DOHH2 (cell line): ENCODE measurements around the gene SLIRP.

ENCODE experiments used
- H3F3A ChIP-seq: fragments of 200-600 bp; sonication (generic), shearing (Covaris generic); 2 replicates; pipeline ENCODE4 v1.6.0; 2016; ENCODE audit warnings: antibody characterized with exemption, mild to moderate bottlenecking; ENCODE audit not compliant: control insufficient read depth, insufficient read depth
- H3K27ac ChIP-seq: fragments of 200-600 bp; sonication (generic); 2 replicates; pipeline ENCODE4 v1.5.1; 2014; ENCODE audit warnings: low read depth, mild to moderate bottlenecking, low read length, moderate library complexity
- H3K27me3 ChIP-seq: fragments of 200-600 bp; sonication (generic); 2 replicates; pipeline ENCODE4 v1.6.1; 2014; ENCODE audit warnings: mild to moderate bottlenecking, low read length, mixed read lengths; ENCODE audit not compliant: control insufficient read depth
- H3K36me3 ChIP-seq: fragments of 200-600 bp; sonication (generic); 2 replicates; pipeline ENCODE4 v1.6.1; 2014; ENCODE audit warnings: mild to moderate bottlenecking, low read length, moderate library complexity, mixed read lengths; ENCODE audit not compliant: control insufficient read depth
- H3K4me1 ChIP-seq: fragments of 200-600 bp; sonication (generic); 2 replicates; pipeline ENCODE4 v1.6.1; 2014; ENCODE audit warnings: mild to moderate bottlenecking, low read length, mixed read lengths; ENCODE audit not compliant: control insufficient read depth
- H3K4me2 ChIP-seq: fragments of 200-600 bp; sonication (generic); 2 replicates; pipeline ENCODE4 v1.6.0; 2014; ENCODE audit warnings: mild to moderate bottlenecking, low read length, moderate library complexity
- H3K4me3 ChIP-seq: fragments of 200-600 bp; sonication (generic); 2 replicates; pipeline ENCODE4 v1.5.1; 2014; ENCODE audit warnings: mild to moderate bottlenecking, low read length, mixed read lengths
- H3K79me2 ChIP-seq: fragments of 200-600 bp; sonication (generic); 2 replicates; pipeline ENCODE4 v1.6.1; 2014; ENCODE audit warnings: mild to moderate bottlenecking, low read length, mixed read lengths; ENCODE audit not compliant: control insufficient read depth
- H3K9me2 ChIP-seq: fragments of 200-600 bp; sonication (generic); replicated peaks from 2 replicates; pipeline ENCODE4 v1.6.1; 2014; ENCODE audit warnings: mild to moderate bottlenecking, low read length, mixed read lengths; ENCODE audit not compliant: control insufficient read depth
- H3K9me3 ChIP-seq: fragments of 200-600 bp; sonication (generic); 2 replicates; pipeline ENCODE4 v1.6.1; 2014; ENCODE audit warnings: antibody characterized with exemption, low read length, mixed read lengths; ENCODE audit not compliant: control insufficient read depth, insufficient read depth
- H4K20me1 ChIP-seq: fragments of 200-600 bp; sonication (generic); 2 replicates; pipeline ENCODE4 v1.6.0; 2014; ENCODE audit warnings: low read depth, mild to moderate bottlenecking, antibody characterized with exemption, low read length, moderate library complexity; ENCODE audit not compliant: control insufficient read depth, insufficient read depth
- CTCF ChIP-seq: fragments of 200-600 bp; sonication (generic); IDR thresholded peaks from one replicate; pipeline ENCODE4 v1.5.1; 2014; ENCODE audit warnings: antibody characterized with exemption, mild to moderate bottlenecking, low read depth, low read length; ENCODE audit not compliant: poor library complexity, severe bottlenecking
- EZH2phosphoT487 ChIP-seq: fragments of 200-600 bp; sonication (generic); IDR thresholded peaks from 2 replicates; pipeline ENCODE4 v1.6.1; 2017; ENCODE audit warnings: borderline replicate concordance, mild to moderate bottlenecking, antibody characterized with exemption, low read length, moderate library complexity, mixed read lengths

The SLIRP gene

GRCh38 chr14:77752266-77752665 lies 44.4 kb downstream of the SLIRP start:
- TF ChIP-seq CTCF, result no peak
- TF ChIP-seq EZH2phosphoT487, result no peak

GRCh38 chr14:77752799-77753516 lies 45.1 kb downstream of the SLIRP start:
- no peak overlapping the region for H3K27ac ChIP-seq
- no peaks in the 10 kb centered on the region for H3K9me3 ChIP-seq
- H3K4me2 ChIP-seq, result no peak overlapping the region
- no peaks in the 10 kb centered on the region for H3K9me2 ChIP-seq
- H3K79me2 ChIP-seq, result peaks cover 64% of the 10 kb centered on the region
- no peak overlapping the region for H3K4me3 ChIP-seq
- peaks cover 74% of the 10 kb centered on the region for H3K36me3 ChIP-seq
- 0 out of 2 replicates have a peak, but pooled peaks cover 3% of the 10 kb centered on the region for H3K4me1 ChIP-seq
- TF ChIP-seq EZH2phosphoT487 (no peak), CTCF (no peak)
- no peaks in the 10 kb centered on the region for H3K27me3 ChIP-seq
- H4K20me1 ChIP-seq, result no peaks in the 10 kb centered on the region
- no peaks in the 10 kb centered on the region for H3F3A ChIP-seq

More at GRCh38 chr14:77752266-77752665, 44.4 kb downstream of the SLIRP start:
- no peaks in the 10 kb centered on the region for H4K20me1 ChIP-seq
- no peaks in the 10 kb centered on the region for H3K27me3 ChIP-seq
- peaks cover 57% of the 10 kb centered on the region for H3K79me2 ChIP-seq
- no peaks in the 10 kb centered on the region for H3K9me3 ChIP-seq
- H3F3A ChIP-seq, result no peaks in the 10 kb centered on the region
- no peak overlapping the region for H3K4me3 ChIP-seq
- H3K4me1 ChIP-seq, result no peaks in the 10 kb centered on the region
- H3K9me2 ChIP-seq, result no peaks in the 10 kb centered on the region
- no peak overlapping the region for H3K27ac ChIP-seq
- H3K4me2 ChIP-seq, result no peak overlapping the region
- peaks cover 72% of the 10 kb centered on the region for H3K36me3 ChIP-seq

- H3K9me3 ChIP-seq, result no peaks in the 10 kb centered on the region
- H3K4me1 ChIP-seq, result peaks cover 31% of the 10 kb centered on the region
- peak within 1 kb of the TSS; percentile 80 for H3K4me2 ChIP-seq
- no peaks in the 10 kb centered on the region for H3K27me3 ChIP-seq
- H4K20me1 ChIP-seq, result peaks cover 18% of the 10 kb centered on the region
- no peaks in the 10 kb centered on the region for H3K9me2 ChIP-seq
- H3K79me2 ChIP-seq, result peaks cover 54% of the 10 kb centered on the region
- H3F3A ChIP-seq, result no peaks in the 10 kb centered on the region
- H3K36me3 ChIP-seq, result peaks cover 39% of the 10 kb centered on the region
- TF ChIP-seq CTCF (no peak), EZH2phosphoT487 (no peak)
- peak within 1 kb of the TSS; percentile 70 for H3K27ac ChIP-seq
- peak within 1 kb of the TSS; percentile 99 for H3K4me3 ChIP-seq
These were observed 52.7 kb downstream of the SLIRP start, which contains the start of gene SNW1 for GRCh38 chr14:77760381-77761204. SNW1 (minus strand) TSS chr14:77761156; CDS start chr14:77761127, 29 bp downstream.
